ENCODE results near the gene HSPA4.
"Not testable (repeated sequence)": the region's sequence is repeated elsewhere in the genome, so short reads cannot be mapped to it uniquely, and the experiment has no call there.

The HSPA4 gene

GRCh38 chr5:133128066-133128465, 76.3 kb downstream of the HSPA4 start:
- DNase-seq = no peak

GRCh38 chr5:133129289-133129688, 77.5 kb downstream of the HSPA4 start:
- no peak for DNase-seq

GRCh38 chr5:133129950-133130349, 78.1 kb downstream of the HSPA4 start:
- DNase-seq = no peak

DNA sequence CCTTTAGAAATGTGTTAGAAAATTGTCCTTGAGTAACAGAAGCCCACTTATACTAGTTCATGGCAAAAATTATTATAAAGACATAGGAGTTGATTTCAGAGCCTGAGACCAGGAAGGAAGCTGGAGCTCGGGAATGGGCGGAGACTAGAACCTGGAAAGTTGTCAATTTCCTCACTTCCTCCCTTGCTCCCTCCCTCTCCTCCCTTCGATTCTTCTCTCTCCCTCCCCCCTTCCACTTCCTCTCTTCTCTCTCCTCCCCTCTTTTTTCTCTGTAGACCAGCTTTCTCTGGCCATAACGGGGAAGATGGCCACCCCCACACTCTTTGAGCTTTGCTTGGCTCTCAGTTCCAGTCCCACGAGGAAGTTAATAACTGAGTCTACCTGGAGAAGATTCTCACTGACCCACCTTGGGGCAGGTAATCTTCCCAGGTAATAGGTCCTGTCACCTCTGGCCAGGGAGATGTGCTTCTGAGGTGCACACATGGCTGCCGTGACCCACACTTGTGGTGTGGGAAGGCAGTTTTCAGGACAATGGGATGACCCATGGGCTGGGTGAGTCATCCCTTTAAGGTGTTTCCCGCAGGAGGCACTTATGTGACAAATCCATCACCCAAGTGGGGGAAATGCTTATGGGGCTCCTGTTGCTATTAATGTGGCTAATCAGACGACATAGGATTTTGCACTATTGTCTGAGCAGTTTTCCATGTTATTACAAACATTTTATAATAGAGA, 78.7 kb downstream of the HSPA4 start:
- DNase-seq = no peak

DNA sequence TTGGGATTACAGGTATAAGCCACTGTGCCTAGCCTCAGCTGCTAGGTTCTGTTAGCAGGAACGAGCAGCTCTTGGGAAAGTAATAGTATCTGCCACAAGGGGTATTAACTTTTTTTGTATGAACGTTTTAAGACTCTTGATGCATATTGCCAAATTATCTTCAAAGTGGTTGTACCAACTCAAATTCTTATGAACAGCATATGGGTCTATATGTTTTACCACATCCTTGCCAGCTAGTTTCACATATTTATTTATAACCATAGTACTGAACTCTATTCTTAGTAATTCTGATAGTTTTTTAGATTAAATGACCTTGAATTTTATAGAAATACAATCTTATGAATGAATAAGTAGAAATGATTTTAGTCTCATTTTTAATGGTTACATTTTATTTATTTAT, 80.9 kb downstream of the HSPA4 start:
- no peak for DNase-seq

DNA sequence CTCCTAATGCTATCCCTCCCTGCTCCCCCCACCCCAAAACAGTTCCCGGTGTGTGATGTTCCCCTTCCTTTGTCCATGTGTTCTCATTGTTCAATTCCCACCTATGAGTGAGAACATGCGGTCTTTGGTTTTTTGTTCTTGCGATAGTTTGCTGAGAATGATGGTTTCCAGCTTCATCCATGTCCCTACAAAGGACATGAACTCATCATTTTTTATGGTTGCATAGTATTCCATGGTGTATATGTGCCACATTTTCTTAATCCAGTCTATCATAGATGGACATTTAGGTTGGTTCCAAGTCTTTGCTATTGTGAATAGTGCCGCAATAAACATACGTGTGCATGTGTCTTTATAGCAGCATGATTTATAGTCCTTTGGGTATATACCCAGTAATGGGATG, 81.4 kb downstream of the HSPA4 start:
- not testable (repeated sequence) for DNase-seq

DNA sequence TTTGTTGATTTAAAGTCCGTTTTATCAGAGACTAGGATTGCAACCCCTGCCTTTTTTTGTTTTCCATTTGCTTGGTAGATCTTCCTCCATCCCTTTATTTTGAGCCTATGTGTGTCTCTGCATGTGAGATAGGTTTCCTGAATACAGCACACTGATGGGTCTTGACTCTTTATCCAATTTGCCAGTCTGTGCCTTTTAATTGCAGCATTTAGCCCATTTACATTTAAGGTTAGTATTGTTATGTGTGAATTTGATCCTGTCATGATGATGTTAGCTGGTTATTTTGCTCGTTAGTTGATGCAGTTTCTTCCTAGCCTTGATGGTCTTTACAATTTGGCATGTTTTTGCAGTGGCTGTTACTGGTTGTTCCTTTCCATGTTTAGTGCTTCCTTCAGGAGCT, 85.1 kb downstream of the HSPA4 start:
- not testable (repeated sequence) for DNase-seq

- no peak for DNase-seq
Observed at GRCh38 chr5:133140311-133140710, 88.5 kb downstream of the HSPA4 start.

DNA sequence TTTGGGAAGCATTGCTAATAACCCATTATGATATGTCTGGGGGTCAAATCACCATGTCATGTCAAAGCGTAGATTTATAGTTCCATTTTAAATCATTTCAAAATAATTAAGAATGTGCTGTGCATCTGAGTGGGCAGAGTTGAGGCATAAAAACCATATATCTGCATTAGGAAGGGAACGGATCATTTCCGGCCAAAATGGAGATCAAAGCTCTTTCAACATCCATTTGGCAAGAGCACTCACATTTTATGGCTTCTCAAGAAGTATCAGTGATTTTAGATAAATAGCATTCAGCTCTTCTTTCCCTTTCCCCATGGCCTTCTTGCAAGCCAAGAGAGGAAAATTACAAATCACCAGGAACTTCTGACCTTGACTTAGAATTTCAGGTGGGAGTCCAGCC, 89.9 kb downstream of the HSPA4 start:
- DNase-seq = no peak

- no peak for DNase-seq
Observed at GRCh38 chr5:133142782-133143181, 91.0 kb downstream of the HSPA4 start.

GRCh38 chr5:133144245-133144981, 92.6 kb downstream of the HSPA4 start:
- DNase-seq = no peak

DNA sequence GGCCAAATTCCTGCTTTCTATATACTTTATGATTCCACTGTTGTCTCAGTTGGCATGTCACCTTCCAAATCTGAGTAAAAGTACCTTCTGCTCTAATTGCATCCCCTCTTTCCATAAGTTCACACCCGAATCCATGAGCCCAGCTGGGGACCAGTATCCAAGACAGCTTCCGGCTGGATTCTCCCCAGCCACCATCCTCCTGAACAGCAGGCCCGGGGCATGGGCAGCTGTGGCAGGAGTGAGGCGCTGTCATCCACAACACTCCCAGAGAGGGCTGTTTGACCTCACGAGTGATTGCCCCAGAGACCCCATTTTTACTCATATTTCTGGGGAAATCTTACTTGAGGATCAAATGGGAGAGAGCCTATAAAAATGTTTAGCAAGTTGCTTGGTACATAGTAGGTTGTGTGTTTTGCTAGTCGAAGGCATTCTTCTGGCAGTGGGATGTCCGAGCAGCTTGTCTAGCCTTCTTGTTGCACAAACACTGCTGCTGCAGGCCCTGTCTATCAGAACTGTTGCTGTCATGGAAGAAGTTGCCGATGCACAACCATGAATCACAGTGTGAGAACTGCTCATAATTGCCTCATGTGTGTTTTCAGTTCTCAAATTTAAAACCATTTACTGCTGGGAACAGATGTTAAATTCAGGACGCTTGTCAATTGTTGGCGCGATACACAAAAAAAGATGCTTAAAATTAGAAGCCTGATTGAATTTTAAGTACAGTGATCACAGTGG, 93.8 kb downstream of the HSPA4 start:
- no peak for DNase-seq

DNA sequence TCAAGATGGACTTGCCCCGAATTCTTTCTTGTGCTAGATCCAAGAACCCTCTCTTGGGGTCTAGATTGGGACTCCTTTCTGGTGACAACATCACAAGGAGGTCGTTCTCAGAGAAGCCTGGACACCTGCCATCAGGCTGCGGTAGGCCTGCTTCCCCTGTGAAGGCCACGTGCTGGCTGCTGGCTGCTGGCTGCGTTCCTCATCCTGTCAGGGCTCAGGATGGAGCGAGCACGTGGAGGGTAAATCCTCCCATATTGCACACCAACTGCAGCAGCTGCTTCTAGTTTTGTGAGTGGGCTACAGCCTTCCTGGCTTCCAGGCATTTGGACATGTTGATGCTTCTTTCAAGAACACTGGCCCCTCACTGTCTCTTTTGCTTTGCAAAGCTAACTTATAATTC, 95.6 kb downstream of the HSPA4 start:
- DNase-seq = no peak

DNA sequence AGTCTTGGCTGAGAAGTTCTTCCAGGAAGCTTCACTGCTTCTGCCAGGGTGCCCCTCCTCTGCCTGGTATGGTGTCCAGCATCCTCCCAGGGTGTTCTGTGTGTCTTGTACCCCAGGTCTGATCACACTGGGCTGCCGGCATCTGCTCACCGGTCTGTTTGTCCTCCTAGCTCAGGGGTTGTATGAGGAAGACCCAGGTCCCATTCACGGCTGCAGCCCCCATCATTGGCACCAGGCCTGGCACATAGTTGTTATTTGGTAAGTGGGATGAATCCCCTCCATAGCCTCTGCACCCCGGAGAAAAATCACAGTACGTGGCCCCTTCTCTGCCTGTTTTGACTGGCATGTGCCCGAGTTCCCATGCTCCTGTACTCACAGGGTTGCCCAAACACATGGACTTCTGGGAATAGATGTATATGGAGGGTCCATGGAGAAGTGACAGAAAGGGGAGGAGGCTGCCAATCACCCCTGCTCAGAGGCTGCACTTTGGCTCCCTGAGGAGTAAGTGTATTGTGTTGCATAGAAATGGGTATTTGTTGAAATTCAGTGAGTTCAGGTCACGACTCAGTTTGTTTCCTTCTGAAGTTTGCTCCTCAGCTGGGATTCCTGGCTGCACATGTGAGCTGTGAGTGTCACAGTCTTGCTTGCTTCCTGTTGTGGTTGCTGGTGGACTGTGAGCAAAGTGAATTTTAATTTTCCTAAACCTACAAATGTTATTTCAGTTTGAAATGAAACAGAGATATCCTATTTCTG, 96.2 kb downstream of the HSPA4 start:
- no peak for DNase-seq

DNA sequence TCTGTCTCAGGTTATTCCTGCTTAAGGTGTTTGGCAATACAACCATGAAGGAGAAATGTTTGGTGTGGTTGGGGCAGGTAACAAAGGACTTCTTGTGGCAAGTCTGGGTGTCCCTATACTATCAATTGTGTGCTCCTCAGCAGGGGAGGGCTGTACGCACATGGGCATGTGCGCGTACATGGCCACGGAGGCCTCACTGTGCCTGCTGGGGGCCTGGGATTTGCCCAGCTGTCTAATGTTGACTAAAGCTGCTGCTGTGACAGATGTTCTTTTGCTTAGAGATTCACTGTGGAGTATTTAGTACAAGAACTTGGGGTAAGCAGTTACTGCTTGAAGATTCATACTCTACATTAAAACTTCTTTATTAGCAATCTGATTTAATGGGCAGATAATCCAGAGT, 97.5 kb downstream of the HSPA4 start:
- DNase-seq = no peak

- no peak for DNase-seq
Observed at GRCh38 chr5:133150909-133151544, 99.2 kb downstream of the HSPA4 start.

- no peak for DNase-seq
Observed at GRCh38 chr5:133154274-133155075, 102.7 kb downstream of the HSPA4 start.

DNA sequence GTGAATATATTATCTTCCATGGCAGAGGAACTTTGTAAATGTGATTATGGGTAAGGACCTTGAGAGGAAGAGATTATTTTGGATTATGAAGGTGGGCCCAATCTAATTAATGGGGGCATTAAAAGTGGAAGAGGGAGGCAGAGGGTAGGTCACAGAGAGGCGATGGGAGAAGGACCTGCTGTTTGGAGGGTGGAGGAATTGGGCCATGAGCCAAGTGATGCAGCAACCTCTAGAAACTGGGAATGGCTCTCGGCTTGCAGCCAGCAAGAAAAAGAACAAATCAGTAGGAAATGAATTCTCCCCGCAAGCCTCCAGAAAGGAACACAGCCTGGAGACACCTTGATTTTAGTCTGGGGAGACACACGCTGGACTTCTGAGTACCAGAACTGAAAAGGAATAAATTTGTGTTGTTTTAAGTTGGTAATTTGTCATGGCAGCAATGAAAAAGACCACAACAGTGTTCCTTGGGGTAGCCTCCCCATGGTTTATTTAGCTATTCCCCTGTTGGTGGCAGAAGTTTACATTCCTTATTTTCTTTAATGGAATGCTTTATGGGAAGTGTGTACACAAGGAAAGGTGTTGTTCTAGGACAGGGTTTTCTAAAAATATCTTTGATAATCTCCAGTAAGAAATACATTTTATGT, 103.6 kb downstream of the HSPA4 start:
- no peak for DNase-seq
